GM12864 (cell line): ENCODE measurements around the gene OR3A2.
"Not testable (repeated sequence)": the region's sequence is repeated elsewhere in the genome, so short reads cannot be mapped to it uniquely, and the experiment has no call there.

Source experiments
- DNase-seq: peaks from one replicate; pipeline ENCODE4 v3.0.0-alpha.2; 2011; ENCODE audit warnings: low read depth
- H3K4me3 ChIP-seq: 2 replicates; pipeline ENCODE4 v1.5.1; 2011; ENCODE audit warnings: mild to moderate bottlenecking, low read depth, low read length, control low read depth
- TF ChIP-seq, protein P1 (sequence below): IDR thresholded peaks from 2 replicates; pipeline ENCODE4 v1.5.1; 2011; ENCODE audit warnings: low read depth, mild to moderate bottlenecking, moderate library complexity, low read length, control low read depth, inconsistent platforms; ENCODE audit errors: missing control alignments

The OR3A2 gene

GRCh38 chr17:3276126-3276525 lies 110.0 kb downstream of the OR3A2 start:
- DNase-seq = no peak
- TF ChIP-seq, protein P1, sequence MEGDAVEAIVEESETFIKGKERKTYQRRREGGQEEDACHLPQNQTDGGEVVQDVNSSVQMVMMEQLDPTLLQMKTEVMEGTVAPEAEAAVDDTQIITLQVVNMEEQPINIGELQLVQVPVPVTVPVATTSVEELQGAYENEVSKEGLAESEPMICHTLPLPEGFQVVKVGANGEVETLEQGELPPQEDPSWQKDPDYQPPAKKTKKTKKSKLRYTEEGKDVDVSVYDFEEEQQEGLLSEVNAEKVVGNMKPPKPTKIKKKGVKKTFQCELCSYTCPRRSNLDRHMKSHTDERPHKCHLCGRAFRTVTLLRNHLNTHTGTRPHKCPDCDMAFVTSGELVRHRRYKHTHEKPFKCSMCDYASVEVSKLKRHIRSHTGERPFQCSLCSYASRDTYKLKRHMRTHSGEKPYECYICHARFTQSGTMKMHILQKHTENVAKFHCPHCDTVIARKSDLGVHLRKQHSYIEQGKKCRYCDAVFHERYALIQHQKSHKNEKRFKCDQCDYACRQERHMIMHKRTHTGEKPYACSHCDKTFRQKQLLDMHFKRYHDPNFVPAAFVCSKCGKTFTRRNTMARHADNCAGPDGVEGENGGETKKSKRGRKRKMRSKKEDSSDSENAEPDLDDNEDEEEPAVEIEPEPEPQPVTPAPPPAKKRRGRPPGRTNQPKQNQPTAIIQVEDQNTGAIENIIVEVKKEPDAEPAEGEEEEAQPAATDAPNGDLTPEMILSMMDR = no peak
- H3K4me3 ChIP-seq = no peak overlapping the region

DNA sequence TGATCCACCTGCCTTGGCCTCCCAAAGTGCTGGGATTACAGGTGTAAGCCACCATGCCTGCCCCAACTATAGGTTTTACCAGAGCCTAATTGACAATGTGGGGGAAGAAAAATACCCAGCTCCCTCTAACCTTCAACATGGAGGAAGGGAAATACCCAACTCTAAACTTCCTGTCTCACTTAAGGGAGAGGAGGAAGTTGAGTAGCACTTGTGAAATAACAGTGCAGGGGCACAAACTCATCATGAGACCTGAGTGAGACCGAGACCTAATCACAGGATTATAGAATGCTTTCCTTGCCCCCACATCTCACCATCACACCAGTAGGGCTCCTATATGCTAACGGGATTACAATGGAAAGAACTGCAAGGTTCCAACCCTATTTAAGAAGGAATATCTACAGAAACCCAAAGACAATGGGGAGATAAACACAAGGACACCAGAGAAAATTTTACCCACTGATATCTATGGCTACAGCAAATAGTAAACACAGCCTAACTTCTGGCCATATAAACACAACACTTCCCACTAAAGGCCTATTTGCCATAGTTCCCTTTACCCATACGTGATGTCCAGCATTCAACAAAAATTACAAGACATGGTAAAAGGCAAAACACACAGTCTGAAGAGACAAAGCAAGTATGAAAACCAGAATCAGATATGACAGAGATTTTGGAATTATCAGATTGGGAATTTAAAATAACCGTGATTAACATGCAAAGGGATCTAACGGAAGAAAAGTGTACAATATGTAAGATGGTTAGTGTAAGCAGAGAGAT lies 114.8 kb downstream of the OR3A2 start:
- TF ChIP-seq, protein P1 = no peak
- no peak for DNase-seq

DNA sequence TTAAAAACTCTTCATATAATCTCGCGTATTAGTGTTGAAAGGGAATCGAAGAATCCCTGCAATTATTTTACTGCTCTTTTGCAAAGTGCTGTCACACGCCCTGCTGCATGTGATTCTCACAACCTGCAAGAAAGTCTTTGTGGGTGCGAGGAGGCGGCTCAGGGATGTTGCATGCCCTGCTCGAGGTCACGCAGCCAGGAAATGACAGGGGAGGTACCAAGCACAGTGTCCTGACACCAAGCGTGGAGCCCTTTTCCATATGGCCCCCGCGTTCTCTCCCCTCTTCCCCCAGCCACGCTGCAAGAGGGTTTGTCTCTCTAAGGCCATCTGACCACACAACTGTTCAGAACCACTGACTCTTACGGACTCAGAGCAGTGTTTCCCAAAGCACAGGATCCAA lies 125.5 kb downstream of the OR3A2 start:
- no peak for DNase-seq
- TF ChIP-seq, protein P1 = no peak
- no peak overlapping the region for H3K4me3 ChIP-seq

More for the DNA sequence above, 114.8 kb downstream of the OR3A2 start:
- H3K4me3 ChIP-seq = no peak overlapping the region

- H3K4me3 ChIP-seq = no peak overlapping the region
- TF ChIP-seq, protein P1 = no peak
- DNase-seq = no peak
These were observed 125.9 kb downstream of the OR3A2 start for GRCh38 chr17:3260163-3260562.

DNA sequence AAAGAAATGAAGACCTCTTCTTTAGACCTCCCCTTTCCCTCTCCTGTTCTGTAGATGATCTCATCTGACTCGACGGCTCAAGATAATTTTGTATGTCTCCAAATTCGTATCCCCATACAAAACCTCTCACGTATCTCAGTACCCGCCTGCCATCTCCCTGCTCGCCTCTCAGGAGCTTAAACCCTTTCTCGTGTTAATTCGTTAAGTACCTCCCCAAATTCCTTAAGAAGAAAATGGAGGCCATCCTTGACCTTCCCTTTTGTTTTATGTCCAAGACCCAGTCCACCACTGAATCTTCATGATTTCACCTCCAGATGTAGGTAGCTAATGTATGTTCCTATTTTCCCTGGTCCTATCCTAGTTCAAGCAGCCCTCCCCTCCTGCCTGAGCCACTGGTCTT lies 129.5 kb downstream of the OR3A2 start:
- DNase-seq = no peak
- no peak overlapping the region for H3K4me3 ChIP-seq
- TF ChIP-seq, protein P1 = no peak

GRCh38 chr17:3249013-3249412 lies 137.1 kb downstream of the OR3A2 start:
- DNase-seq, H3K4me3 ChIP-seq: not testable (repeated sequence)

DNA sequence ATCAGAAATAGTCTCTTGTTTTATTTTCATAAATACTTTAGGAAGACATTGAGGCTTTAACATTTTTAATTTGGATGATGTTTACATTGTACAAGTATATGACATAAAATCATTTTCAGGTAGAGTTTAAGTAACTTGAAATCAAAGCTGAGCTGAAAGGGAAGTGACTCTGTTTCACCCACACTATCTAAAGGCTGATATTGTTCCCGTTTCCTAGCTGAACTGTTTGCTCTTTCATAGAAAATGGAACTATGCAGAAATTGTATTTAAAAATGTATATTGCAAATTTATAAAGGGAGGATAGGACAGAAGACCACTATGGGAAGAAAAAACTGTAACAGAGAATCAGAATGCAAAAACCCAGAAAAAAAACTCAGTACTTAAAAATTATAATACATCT lies 141.3 kb downstream of the OR3A2 start:
- not testable (repeated sequence) for H3K4me3 ChIP-seq, DNase-seq

DNA sequence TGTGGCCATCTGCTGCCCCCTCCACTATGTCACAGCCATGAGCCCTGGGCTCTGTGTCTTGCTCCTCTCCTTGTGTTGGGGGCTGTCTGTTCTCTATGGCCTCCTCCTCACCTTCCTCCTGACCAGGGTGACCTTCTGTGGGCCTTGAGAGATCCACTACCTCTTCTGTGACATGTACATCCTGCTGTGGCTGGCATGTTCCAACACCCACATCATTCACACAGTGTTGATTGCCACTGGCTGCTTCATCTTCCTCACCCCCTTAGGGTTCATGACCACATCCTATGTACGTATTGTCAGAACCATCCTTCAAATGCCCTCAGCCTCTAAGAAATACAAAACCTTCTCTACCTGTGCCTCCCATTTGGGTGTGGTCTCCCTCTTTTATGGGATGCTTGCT lies 145.1 kb downstream of the OR3A2 start:
- DNase-seq, H3K4me3 ChIP-seq: not testable (repeated sequence)

DNA sequence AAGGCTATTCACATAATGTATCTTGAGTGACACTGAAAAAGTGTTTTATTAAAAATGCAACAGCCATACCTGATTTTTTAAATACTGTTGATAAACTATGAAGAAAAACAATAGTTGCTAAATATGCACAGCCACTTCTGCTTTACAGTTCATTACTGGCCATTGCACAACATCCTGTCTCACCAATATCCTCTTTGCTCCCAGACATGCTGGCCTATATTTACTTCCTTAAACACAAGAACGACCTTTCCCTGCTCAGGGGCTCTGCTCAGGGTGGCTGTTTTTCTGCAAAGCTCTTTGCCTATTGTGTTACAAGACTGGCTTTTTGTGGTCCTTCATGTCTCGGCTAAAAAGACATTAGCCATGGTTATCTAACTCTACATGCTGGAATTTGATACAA lies 147.4 kb downstream of the OR3A2 start:
- H3K4me3 ChIP-seq, DNase-seq: not testable (repeated sequence)

DNA sequence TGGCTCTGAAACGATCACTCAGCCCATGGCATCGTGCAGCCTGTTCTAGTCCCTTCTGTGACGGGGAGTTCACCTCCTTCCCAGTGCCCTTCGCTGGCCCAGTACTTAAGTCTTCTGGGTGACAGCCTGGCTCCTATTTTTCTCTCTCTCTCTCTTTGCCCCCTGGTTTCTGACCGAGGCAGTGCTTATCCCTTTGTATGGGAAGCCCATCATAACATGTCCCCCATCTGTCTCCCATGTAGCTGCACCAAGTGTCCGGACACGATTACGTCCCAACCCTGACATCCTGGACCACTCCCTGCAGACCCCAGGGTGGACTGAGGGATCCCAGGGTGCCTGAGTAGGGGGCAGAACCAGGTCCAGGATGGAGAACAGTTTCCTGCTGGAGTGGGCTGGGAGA lies 153.8 kb downstream of the OR3A2 start:
- not testable (repeated sequence) for H3K4me3 ChIP-seq, DNase-seq
